Measurements from ENCODE around the gene MARCO.
A peak's percentile ranks its signal among the peaks of the same experiment; 100 is the strongest.
"Not testable (repeated sequence)": the region's sequence is repeated elsewhere in the genome, so short reads cannot be mapped to it uniquely, and the experiment has no call there.

MARCO gene

GRCh38 chr2:118929059-118929458 lies 12.9 kb upstream of the MARCO start:
- DNase-seq, result no peak

DNA sequence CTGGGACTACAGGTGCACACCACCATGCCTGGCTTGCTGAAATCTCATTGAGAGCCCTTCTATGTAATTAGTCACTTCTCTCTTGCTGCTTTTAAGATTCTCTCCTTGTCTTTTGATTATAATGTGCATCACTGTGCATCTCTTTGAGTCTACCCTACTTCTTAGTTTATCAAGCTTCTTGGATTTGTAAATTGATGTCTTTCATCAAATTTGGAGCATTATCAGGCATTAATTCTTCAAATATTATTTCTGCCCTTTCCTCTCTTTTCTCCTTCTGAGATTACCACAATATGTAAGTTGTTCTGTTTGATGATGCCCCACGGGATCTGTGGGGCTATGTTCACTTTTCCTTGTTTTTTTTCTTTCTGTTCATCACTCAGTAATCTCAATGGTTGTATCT lies 9.0 kb upstream of the MARCO start:
- no peak for DNase-seq

DNA sequence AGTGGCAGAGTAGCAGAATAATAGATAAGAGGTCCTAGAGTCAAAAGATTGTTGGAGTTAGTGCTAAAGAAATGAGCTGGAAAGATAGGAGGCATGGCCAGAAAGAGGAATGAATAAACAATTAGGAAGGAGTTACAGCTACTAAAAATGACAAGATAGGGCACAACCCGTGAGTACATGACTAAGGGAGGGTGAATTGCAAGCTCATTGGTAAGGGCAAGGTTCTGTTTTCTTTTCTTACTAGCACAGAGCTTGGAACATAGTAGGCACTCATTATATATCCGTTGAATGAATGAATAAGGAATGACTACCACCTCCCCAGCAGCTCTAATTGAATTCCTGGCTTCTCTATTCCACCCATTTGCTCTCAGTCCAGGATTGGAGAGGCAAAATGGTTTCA lies 5.7 kb upstream of the MARCO start:
- no peak for DNase-seq

DNA sequence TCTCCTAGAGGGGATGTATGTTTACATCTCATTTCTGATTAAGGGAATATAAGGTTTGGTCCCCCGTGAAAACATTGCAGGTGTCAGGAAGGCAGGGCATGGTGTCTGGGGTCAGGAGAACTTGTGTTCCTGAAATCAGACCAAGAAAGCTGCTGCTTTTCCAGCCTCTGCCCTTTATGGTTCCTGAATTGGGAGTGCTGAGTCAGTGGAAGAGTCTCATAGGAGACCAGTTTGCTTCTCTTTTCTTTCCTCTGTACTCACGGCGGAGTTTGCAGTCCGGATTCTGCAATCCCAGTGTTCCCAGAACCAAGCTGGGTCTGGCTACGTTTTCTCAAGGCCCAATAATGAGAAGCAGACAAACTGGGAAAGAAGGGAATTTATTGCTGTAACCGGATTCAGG lies 5.1 kb upstream of the MARCO start:
- no peak for DNase-seq

- DNase-seq, result no peak
Measured at GRCh38 chr2:118937817-118938216, 4.2 kb upstream of the MARCO start.

GRCh38 chr2:118939994-118940393 lies 2.0 kb upstream of the MARCO start:
- DNase-seq, result no peak

- peak; percentile 5 for DNase-seq
Measured at GRCh38 chr2:118940486-118941120, 1.4 kb upstream of the MARCO start.

GRCh38 chr2:118943286-118943685 lies 1.3 kb downstream of the MARCO start:
- no peak for DNase-seq

GRCh38 chr2:118945881-118946280 lies 3.9 kb downstream of the MARCO start:
- DNase-seq, result no peak

DNA sequence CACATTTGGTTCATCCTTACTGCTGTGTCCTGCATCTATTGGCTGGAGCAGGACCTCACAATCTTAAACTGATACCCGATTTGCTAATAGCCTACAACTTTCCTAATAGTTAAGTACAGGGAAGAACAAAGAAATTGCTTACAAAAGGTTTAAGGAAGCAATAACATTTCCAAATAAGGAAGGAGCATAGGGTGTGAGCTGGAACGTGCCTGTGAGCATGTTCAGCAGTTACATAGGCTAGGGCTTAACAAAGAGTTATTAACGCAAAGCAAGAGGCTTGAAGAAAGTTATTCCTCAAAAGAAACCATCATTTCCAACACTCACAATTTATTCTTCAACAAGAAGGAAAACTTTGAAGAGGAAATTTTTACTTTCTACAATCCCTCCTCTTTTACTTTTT lies 6.3 kb downstream of the MARCO start:
- DNase-seq, result not testable (repeated sequence)

DNA sequence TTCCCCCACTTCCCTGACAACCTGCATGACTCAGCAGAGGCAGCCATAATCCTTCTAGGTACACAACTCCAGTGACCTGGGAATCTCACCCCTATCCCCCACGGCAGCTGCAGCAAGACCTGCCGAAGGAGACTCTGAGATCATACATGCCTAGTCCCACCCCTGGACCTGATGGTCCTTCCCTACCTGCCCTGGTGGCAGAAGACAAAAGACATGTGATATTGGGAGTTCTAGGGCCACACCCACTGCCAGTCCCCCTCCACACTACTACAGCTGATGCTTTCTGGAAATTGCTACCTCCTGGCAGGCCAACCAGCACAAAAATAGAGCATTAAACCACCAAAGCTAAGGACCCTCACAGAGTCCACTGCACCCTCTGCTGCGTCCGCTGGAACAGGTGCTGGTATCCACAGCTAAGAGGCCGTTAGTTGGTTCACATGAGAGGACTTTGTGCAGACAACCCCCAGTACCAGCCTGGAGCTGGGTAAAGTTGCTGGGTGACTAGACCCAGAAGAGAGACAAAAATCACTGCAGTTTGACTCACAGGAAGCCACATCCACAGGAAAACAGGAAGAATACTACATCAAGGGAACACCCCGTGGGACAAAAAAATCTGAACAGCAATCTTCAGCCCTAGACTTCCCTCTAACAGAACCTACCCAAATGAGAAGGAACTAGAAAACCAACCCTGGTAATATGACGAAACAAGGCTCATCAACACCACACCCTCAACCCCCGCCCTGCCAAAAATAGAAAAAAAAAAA lies 12.5 kb downstream of the MARCO start:
- DNase-seq, result peak; percentile 33

GRCh38 chr2:118965737-118966136 lies 23.7 kb downstream of the MARCO start:
- no peak for DNase-seq

GRCh38 chr2:118967124-118967880 lies 25.3 kb downstream of the MARCO start:
- DNase-seq, result no peak

- DNase-seq, result no peak
Measured at GRCh38 chr2:118968042-118968441, 26.0 kb downstream of the MARCO start.

- DNase-seq, result no peak
Measured at GRCh38 chr2:118968961-118969733, 27.2 kb downstream of the MARCO start.

- DNase-seq, result no peak
Measured at GRCh38 chr2:118969734-118970395, 27.9 kb downstream of the MARCO start.

GRCh38 chr2:118970396-118971135 lies 28.6 kb downstream of the MARCO start:
- DNase-seq, result no peak

- no peak for DNase-seq
Measured at GRCh38 chr2:118971245-118972122, 29.5 kb downstream of the MARCO start.

- no peak for DNase-seq
Measured at GRCh38 chr2:118973542-118973951, 31.6 kb downstream of the MARCO start.

- no peak for DNase-seq
Measured at GRCh38 chr2:118974103-118974993, 32.4 kb downstream of the MARCO start.
